Neuron (in vitro differentiated cells): ENCODE results near the gene ERMARD.

Experiments used
- H2AFZ ChIP-seq: one replicate; pipeline ENCODE4 v1.6.1; 2013; ENCODE audit warnings: low read depth, mild to moderate bottlenecking, inconsistent platforms, low read length, moderate library complexity
- H3K27me3 ChIP-seq: one replicate; pipeline ENCODE4 v1.6.1; 2013; ENCODE audit warnings: low read length; ENCODE audit not compliant: insufficient read depth
- H3K36me3 ChIP-seq: one replicate; pipeline ENCODE4 v1.6.1; 2013; ENCODE audit warnings: low read length; ENCODE audit not compliant: insufficient read depth
- H3K4me1 ChIP-seq: one replicate; pipeline ENCODE4 v1.6.1; 2013; ENCODE audit warnings: low read length; ENCODE audit not compliant: insufficient read depth
- H3K4me3 ChIP-seq: 2 replicates; pipeline ENCODE4 v1.5.1; 2013; ENCODE audit warnings: mild to moderate bottlenecking, low read length, moderate library complexity
- H3K9me3 ChIP-seq: one replicate; pipeline ENCODE4 v1.6.1; 2013; ENCODE audit warnings: low read length

The ERMARD gene

DNA sequence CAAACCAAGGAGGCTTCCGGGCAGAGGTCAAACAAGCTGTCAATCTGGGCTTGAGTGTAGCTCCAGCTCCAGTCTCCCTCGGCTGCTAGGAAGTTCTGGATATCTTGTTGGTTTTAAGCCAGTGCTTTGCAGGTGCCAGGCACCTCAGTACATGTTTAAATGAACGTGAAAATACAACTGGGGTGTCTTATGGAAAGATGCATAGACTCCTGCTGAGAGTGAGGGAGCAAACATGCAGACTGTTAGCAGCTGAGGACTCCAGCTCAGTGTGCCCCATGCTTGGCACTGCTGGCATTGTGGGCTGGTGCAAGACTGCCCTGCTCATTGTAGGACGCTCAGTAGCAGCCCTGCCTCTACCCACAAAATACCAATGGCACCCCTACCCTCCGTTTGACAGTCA is 28.5 kb downstream of the ERMARD start:
- Histone ChIP-seq H3K36me3 (peaks cover 34% of the 10 kb centered on the region), H3K9me3 (peaks cover 8% of the 10 kb centered on the region), H2AFZ (no peak overlapping the region), H3K27me3 (no peaks in the 10 kb centered on the region), H3K4me3 (no peak overlapping the region), H3K4me1 (no peaks in the 10 kb centered on the region)

DNA sequence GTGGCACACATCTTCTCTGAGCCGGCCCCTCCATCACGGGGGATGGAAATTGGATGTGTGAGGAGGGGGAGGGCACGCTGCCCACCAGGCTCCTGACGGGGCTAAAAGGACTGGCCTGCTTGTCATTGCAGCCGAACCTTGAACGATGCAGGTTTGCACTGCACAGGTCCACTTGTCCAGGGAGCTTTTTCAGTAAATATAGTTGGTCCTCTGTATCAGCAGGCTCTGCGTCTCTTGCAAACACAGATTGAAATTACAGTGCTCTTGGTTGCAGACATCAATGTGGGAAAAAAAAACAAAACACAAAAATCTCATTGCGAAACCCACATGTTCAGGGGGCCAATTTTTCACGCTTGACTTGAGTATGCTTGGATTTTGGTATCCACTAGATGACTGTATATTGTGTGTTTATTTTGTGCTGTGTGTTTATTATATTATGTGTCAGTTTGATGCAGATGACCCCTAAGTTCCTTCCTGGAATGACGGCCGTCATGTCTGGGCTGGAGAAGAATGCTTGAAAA is 29.2 kb downstream of the ERMARD start:
- no peak overlapping the region for H2AFZ ChIP-seq
- no peaks in the 10 kb centered on the region for H3K27me3 ChIP-seq
- H3K9me3 ChIP-seq: peaks cover 8% of the 10 kb centered on the region
- peaks cover 31% of the 10 kb centered on the region for H3K36me3 ChIP-seq
- no peaks in the 10 kb centered on the region for H3K4me1 ChIP-seq
- H3K4me3 ChIP-seq: no peak overlapping the region

DNA sequence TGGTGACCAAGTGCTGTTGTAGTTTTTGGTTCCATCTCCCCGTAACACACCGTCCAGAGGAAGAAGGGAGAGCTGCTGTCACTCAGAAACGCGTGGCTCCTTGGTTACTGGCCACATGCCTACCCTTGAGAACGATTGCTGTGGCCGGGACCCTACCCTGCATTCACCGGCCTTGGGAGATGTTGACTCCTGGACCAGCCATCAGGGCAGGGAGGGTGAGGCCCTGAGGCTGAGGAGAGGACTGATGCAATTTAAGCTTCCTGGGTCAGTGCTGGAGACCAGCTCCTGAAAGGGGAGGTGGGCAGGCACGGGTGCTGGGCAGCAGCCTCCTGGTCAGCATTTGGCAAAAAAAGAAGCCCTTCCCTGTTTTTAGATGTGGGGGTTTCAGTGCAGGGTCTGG is 31.5 kb downstream of the ERMARD start:
- Histone ChIP-seq H3K27me3 (no peaks in the 10 kb centered on the region), H3K36me3 (peaks cover 19% of the 10 kb centered on the region), H3K9me3 (peaks cover 8% of the 10 kb centered on the region), H2AFZ (no peak overlapping the region), H3K4me3 (no peak overlapping the region), H3K4me1 (no peaks in the 10 kb centered on the region)

DNA sequence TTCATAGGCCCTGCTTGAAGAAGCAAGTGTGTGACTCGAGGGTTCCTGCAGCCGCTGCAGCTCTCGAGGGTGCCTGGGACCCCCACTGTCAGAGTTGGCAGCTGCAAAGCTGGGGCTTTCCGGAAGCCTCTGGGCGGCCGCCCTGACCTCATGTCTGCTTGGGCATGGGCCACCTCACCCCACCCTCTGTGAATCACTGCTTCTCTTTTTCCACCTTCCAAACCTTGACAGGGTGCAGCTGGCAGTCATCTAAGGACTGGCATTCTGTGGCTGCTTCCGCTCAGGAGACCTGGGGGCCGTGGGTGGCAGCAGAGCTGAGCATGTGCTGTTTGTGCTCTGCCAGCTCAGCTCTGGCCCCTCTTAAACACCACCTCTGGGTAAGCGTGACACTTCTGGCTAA is 32.0 kb downstream of the ERMARD start:
- H3K27me3 ChIP-seq: no peaks in the 10 kb centered on the region
- H3K4me1 ChIP-seq: no peaks in the 10 kb centered on the region
- H3K4me3 ChIP-seq: no peak overlapping the region
- peaks cover 8% of the 10 kb centered on the region for H3K9me3 ChIP-seq
- no peak overlapping the region for H2AFZ ChIP-seq
- H3K36me3 ChIP-seq: peaks cover 19% of the 10 kb centered on the region

DNA sequence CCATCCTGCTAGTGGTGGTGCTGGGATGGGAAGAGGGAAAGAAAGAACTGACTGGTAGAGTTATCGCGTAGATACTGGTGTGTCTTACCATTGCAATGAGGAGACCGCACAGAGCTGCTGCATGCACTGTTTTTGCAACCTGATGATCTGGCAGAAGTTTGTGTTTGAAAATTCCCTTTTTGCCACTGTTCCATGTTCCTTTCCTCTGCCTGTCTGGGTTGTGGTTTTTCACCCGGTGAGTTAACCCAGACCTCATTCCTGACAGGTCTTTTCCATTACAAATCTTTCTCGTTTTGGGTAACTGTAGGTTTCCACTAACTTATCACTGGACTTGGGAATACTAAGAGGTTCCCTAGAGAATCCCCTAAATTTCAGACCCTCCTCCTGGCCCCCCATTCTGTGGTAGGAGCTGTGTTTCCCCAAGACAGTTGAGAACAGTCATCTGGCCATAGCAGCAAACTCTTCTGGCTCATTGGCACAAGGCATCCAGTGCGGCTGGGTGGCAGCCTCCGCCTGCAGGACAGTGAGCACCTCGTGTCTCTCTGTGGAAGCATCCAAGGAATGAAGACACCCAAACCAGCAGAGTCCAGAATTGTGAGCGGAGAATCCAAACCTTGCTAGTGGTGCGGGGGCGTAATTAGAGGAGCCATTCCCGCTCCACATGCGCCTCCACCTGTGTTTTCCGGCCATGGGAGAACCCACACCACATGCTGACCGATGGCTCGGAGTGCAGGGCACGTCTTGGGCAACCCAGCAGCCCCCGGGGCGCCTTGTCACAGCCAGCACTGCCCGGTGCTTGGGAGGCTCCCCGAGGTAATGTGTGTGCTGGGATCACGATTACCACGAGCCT is 32.8 kb downstream of the ERMARD start:
- Histone ChIP-seq H3K9me3 (peaks cover 8% of the 10 kb centered on the region), H2AFZ (no peak overlapping the region), H3K36me3 (peaks cover 19% of the 10 kb centered on the region), H3K4me3 (no peak overlapping the region), H3K4me1 (no peaks in the 10 kb centered on the region), H3K27me3 (no peaks in the 10 kb centered on the region)

DNA sequence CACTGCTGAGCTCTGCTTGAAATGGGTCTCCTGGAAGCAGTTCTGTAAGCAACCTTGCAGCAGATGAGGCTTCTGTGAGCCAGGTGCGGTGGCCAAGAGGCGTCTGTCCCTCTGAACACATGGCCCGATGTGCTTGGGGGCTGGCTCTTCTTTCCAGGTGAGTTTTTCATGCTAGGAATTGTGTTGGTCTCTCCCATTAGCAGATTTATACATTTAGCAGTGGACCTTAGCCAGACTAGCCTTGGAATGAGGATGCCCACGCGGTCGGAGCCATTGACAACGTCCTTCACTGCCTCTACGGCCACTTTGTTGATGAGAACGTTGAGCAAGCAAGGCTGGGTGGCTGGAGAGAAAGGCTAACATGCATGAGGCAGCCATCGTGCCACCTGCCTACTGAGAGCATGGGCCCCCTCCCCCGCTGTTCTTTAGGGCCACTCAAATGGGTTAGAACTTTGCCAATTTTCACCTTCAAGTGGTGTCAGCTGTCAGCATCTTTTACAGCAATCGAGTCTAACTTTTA is 33.5 kb downstream of the ERMARD start:
- Histone ChIP-seq H3K27me3 (no peaks in the 10 kb centered on the region), H3K36me3 (peaks cover 13% of the 10 kb centered on the region), H2AFZ (no peak overlapping the region), H3K4me3 (no peak overlapping the region), H3K4me1 (peaks cover 6% of the 10 kb centered on the region), H3K9me3 (peaks cover 8% of the 10 kb centered on the region)

DNA sequence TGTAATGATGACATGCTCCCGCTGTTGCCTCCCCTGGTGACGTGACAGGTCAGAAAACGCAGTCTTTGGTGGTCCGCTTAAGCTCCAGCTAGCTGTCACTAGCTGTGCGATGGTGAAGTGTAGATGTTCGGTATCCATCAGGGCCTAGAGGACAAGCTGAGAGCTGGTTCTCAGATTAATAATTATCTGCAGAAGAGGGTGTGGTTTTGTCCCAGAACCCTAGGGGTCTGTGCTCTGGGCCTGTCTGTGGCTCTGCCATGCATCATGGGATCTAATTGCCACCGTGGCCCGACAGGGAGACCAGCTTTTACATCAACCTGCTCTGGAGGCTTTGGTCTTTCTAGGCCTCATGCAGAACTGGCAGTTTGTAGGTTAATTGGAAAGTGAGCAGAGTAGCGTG is 34.1 kb downstream of the ERMARD start:
- Histone ChIP-seq H3K27me3 (no peaks in the 10 kb centered on the region), H3K4me3 (no peak overlapping the region), H3K36me3 (peaks cover 7% of the 10 kb centered on the region), H3K4me1 (peaks cover 10% of the 10 kb centered on the region), H3K9me3 (peaks cover 8% of the 10 kb centered on the region), H2AFZ (no peak overlapping the region)

DNA sequence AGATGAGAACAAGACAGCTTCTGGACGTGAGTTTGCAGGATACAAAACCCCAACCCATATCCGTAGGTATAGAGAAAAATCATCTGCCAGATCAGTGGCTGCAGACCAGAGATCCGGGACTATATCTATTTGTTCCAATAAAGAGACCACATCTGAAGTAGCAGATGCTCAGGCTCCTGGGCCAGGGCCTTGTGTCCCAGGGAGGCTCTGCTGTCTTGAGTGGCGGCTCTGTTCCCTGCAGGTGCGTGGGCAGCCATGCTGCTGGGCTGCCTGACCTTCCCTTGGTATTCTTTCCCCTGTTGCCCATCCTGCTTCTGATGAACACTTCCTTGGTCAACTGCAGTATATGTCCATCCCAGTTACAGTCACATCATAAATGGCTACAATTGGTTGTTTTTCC is 34.9 kb downstream of the ERMARD start:
- Histone ChIP-seq H3K4me1 (peaks cover 14% of the 10 kb centered on the region), H3K9me3 (peaks cover 7% of the 10 kb centered on the region), H3K36me3 (peaks cover 4% of the 10 kb centered on the region), H3K4me3 (no peak overlapping the region), H2AFZ (no peak overlapping the region), H3K27me3 (no peaks in the 10 kb centered on the region)

DNA sequence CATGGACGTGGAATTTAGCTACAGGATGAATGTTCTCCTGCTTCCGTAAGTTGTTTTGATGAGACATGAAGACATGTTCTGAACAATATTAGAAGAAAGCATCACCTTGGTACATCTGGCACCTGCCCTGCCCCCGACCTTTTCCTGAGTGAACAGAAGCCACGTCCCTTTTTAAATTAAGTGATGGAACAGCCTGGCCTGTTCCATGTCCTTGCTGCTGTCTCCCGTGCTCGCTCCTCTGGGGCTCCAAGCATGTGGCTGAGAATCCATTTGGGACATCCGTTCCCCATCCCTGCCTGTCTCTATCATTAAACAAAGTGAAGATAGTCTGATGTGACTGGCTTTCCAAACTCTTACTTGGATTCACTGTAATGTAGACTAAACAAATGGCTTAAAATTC is 36.4 kb downstream of the ERMARD start:
- Histone ChIP-seq H3K36me3 (no peaks in the 10 kb centered on the region), H3K4me3 (no peak overlapping the region), H3K27me3 (no peaks in the 10 kb centered on the region), H3K4me1 (peaks cover 19% of the 10 kb centered on the region), H2AFZ (no peak overlapping the region), H3K9me3 (peaks cover 2% of the 10 kb centered on the region)

DNA sequence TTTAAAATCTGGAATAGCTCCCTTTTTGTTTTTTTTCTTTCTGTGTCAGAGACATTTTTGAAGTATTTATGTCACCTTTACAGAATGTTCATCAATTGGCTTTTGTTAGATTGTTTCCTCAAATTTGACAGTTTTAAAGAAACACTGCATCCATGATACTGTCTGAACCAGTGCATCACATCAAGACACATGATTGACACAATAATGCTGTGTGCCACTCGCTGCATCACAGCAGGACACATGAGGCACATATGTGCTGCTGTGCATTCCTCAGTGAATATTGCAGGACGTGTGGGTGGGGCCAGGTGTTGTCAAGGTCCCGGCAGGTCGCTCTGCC is 37.4 kb downstream of the ERMARD start:
- H2AFZ ChIP-seq: no peak overlapping the region
- no peaks in the 10 kb centered on the region for H3K9me3 ChIP-seq
- H3K4me1 ChIP-seq: peaks cover 19% of the 10 kb centered on the region
- no peak overlapping the region for H3K4me3 ChIP-seq
- H3K36me3 ChIP-seq: no peaks in the 10 kb centered on the region
- H3K27me3 ChIP-seq: no peaks in the 10 kb centered on the region

DNA sequence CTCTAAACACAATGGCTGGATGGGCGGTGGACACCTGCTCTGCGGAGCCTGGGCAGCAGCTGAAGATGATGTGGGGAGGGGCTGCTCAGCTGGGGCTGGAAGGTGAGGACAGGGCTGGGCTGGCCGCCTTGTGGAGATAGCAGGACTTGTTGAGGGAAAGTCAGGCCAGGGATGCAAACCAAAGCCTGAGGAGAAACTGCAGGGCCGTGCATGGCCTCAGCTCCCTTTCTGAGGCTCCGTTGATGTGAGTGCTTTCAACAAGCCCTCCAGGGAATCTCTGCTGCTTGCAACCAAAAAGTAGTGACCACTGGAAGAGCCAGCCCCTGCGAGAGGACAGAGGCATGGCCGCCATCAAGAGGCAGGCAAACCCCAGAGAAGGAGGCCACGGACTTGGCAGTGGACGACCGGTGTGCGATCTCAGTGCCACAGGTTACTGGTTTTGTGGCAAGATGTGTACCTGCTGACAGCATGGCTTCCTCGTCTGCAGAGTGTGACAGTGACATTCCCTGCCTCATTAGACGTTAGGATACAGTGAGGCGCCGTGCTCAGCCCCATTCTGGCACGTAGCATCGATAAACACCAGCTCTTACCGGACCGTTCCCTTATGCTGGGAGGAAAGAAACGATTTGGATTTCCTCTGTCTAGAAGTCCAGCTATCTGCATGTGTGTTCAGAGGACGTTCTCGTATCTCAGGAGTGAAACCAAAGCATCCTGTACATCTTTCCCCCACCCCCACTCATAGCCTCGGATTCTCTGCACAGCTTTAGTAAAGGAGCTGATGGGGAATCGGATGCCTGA is 37.9 kb downstream of the ERMARD start:
- peak overlapping the region; percentile 62 for H2AFZ ChIP-seq

DNA sequence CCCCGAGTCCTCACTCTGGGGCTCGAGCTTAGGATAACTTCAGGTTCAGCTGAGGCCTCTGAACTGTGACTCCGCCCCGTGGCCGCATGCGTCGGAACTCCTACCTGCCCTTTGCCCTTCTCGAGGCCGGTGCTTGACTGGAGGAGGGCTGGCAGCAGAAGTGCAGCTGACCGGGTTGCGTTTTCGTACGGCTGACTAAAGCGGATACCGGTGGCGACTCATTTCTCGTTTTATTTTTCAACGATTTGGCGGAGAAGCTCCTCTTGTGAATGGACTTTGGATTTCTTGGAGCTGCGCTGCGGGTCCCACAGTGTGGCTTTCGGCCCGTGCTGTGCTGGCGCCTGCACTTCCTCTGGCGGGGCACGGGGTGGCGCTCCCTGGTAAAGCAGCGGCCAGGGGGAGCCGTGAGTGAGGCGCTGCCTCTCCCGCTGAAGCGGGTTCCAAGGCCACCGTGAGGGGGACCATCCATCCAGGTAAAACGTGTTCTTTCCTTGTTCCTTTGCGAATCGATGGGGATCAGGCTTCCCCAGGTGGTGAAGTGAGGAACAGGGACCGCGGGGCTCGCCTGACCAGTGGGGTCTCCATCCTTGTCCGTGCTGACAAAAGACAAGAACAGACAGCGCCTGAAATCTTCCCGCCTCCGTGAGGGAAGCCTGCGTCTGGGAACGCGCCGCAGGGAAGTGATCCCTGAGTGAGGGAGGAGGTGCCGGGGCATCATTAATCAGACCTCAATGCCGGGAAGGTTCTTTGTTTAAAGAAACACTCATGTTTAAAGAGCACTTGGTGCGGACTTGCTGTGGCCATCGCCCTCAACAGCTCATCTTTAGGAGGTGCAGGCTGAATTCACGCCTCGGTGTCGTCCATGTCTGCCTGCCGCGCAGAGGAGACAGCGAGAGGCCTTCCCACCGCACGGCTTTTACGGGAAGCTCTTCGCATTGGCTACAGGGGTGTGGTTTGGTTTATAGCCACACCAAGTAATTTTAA is 38.8 kb downstream of the ERMARD start:
- Histone ChIP-seq H2AFZ (peak overlapping the region; percentile 62), H3K36me3 (no peaks in the 10 kb centered on the region), H3K9me3 (no peaks in the 10 kb centered on the region), H3K27me3 (no peaks in the 10 kb centered on the region), H3K4me1 (peaks cover 19% of the 10 kb centered on the region), H3K4me3 (peak overlapping the region; percentile 67)

More for the DNA sequence above, 37.9 kb downstream of the ERMARD start:
- Histone ChIP-seq H3K9me3 (no peaks in the 10 kb centered on the region), H3K4me3 (peak overlapping the region; percentile 67), H3K27me3 (no peaks in the 10 kb centered on the region), H3K4me1 (peaks cover 19% of the 10 kb centered on the region), H3K36me3 (no peaks in the 10 kb centered on the region)
